Measurements from ENCODE around the gene AGAP1. TPM values are rescaled to one million over a fixed set of nuclear protein-coding genes. Genes with fewer than 3 reads are reported as not detected.

Gene AGAP1
- total RNA-seq, 2 experiments from 2014 or later, result 0.95 to 1.1 TPM

- Mint-ChIP-seq H3K4me1 (ENCODE audit: low read depth) (no peaks in the 10 kb centered on the region), H3K36me3 (ENCODE audit: low read depth) (no peaks in the 10 kb centered on the region), H3K9me3 (no peaks in the 10 kb centered on the region), H3K4me3 (no peak overlapping the region), H3K27ac (no peak overlapping the region), H3K27me3 (ENCODE audit: low read depth) (peaks cover 6% of the 10 kb centered on the region)
- CTCF ChIA-PET, result interaction anchor here (0.6 kb wide), 1 partner anchor 61 kb away, joined by 3 read pairs; no protein-coding TSS in a partner anchor
- intact Hi-C loops (cut with micrococcal nuclease), result no loop called here
- DNase-seq, result no peak
These were observed 191.3 kb downstream of the AGAP1 start for GRCh38 chr2:235685024-235685721.

GRCh38 chr2:235688511-235689426 is 194.9 kb downstream of the AGAP1 start:
- H3K9me3 Mint-ChIP-seq, result no peaks in the 10 kb centered on the region
- H3K4me1 Mint-ChIP-seq (ENCODE audit: low read depth), result no peaks in the 10 kb centered on the region
- peaks cover 7% of the 10 kb centered on the region for H3K27me3 Mint-ChIP-seq (ENCODE audit: low read depth)
- DNase-seq, result no peak
- H3K4me3 Mint-ChIP-seq, result no peak overlapping the region
- H3K27ac Mint-ChIP-seq, result no peak overlapping the region
- no peaks in the 10 kb centered on the region for H3K36me3 Mint-ChIP-seq (ENCODE audit: low read depth)
- CTCF ChIA-PET, result no interaction called here
- intact Hi-C loops (cut with micrococcal nuclease), result no loop called here

GRCh38 chr2:235689427-235689853 is 195.6 kb downstream of the AGAP1 start:
- H3K4me1 Mint-ChIP-seq (ENCODE audit: low read depth), result no peaks in the 10 kb centered on the region
- no peak for DNase-seq
- CTCF ChIA-PET, result no interaction called here
- no peaks in the 10 kb centered on the region for H3K9me3 Mint-ChIP-seq
- intact Hi-C loops (cut with micrococcal nuclease), result no loop called here
- H3K36me3 Mint-ChIP-seq (ENCODE audit: low read depth), result no peaks in the 10 kb centered on the region
- H3K4me3 Mint-ChIP-seq, result no peak overlapping the region
- no peak overlapping the region for H3K27ac Mint-ChIP-seq
- peaks cover 7% of the 10 kb centered on the region for H3K27me3 Mint-ChIP-seq (ENCODE audit: low read depth)

GRCh38 chr2:235690082-235690808 is 196.4 kb downstream of the AGAP1 start:
- DNase-seq, result no peak
- H3K9me3 Mint-ChIP-seq, result no peaks in the 10 kb centered on the region
- no peaks in the 10 kb centered on the region for H3K4me1 Mint-ChIP-seq (ENCODE audit: low read depth)
- H3K4me3 Mint-ChIP-seq, result no peak overlapping the region
- peaks cover 7% of the 10 kb centered on the region for H3K27me3 Mint-ChIP-seq (ENCODE audit: low read depth)
- no peak overlapping the region for H3K27ac Mint-ChIP-seq
- CTCF ChIA-PET, result no interaction called here
- H3K36me3 Mint-ChIP-seq (ENCODE audit: low read depth), result no peaks in the 10 kb centered on the region
- intact Hi-C loops (cut with micrococcal nuclease), result no loop called here

GRCh38 chr2:235690809-235691450 is 197.1 kb downstream of the AGAP1 start:
- peaks cover 7% of the 10 kb centered on the region for H3K27me3 Mint-ChIP-seq (ENCODE audit: low read depth)
- no peaks in the 10 kb centered on the region for H3K9me3 Mint-ChIP-seq
- DNase-seq, result no peak
- H3K4me3 Mint-ChIP-seq, result no peak overlapping the region
- CTCF ChIA-PET, result no interaction called here
- no peaks in the 10 kb centered on the region for H3K36me3 Mint-ChIP-seq (ENCODE audit: low read depth)
- no peak overlapping the region for H3K27ac Mint-ChIP-seq
- no peaks in the 10 kb centered on the region for H3K4me1 Mint-ChIP-seq (ENCODE audit: low read depth)
- intact Hi-C loops (cut with micrococcal nuclease), result no loop called here

- H3K4me3 Mint-ChIP-seq, result no peak overlapping the region
- no peaks in the 10 kb centered on the region for H3K4me1 Mint-ChIP-seq (ENCODE audit: low read depth)
- H3K36me3 Mint-ChIP-seq (ENCODE audit: low read depth), result no peaks in the 10 kb centered on the region
- CTCF ChIA-PET, result no interaction called here
- H3K27ac Mint-ChIP-seq, result no peak overlapping the region
- no peak for DNase-seq
- peaks cover 7% of the 10 kb centered on the region for H3K27me3 Mint-ChIP-seq (ENCODE audit: low read depth)
- no peaks in the 10 kb centered on the region for H3K9me3 Mint-ChIP-seq
- intact Hi-C loops (cut with micrococcal nuclease), result no loop called here
These were observed 198.2 kb downstream of the AGAP1 start for GRCh38 chr2:235692076-235692475.

GRCh38 chr2:235692671-235693171 is 198.9 kb downstream of the AGAP1 start:
- peaks cover 6% of the 10 kb centered on the region for H3K27me3 Mint-ChIP-seq (ENCODE audit: low read depth)
- H3K9me3 Mint-ChIP-seq, result no peaks in the 10 kb centered on the region
- H3K4me3 Mint-ChIP-seq, result no peak overlapping the region
- no peaks in the 10 kb centered on the region for H3K36me3 Mint-ChIP-seq (ENCODE audit: low read depth)
- CTCF ChIA-PET, result no interaction called here
- no peak overlapping the region for H3K27ac Mint-ChIP-seq
- intact Hi-C loops (cut with micrococcal nuclease), result no loop called here
- no peaks in the 10 kb centered on the region for H3K4me1 Mint-ChIP-seq (ENCODE audit: low read depth)
- no peak for DNase-seq

- DNase-seq, result no peak
- H3K4me3 Mint-ChIP-seq, result no peak overlapping the region
- no peaks in the 10 kb centered on the region for H3K36me3 Mint-ChIP-seq (ENCODE audit: low read depth)
- no peaks in the 10 kb centered on the region for H3K4me1 Mint-ChIP-seq (ENCODE audit: low read depth)
- peaks cover 3% of the 10 kb centered on the region for H3K27me3 Mint-ChIP-seq (ENCODE audit: low read depth)
- H3K27ac Mint-ChIP-seq, result no peak overlapping the region
- intact Hi-C loops (cut with micrococcal nuclease), result no loop called here
- H3K9me3 Mint-ChIP-seq, result no peaks in the 10 kb centered on the region
- CTCF ChIA-PET, result interaction anchor here (0.6 kb wide), 1 partner anchor 100 kb away, joined by 4 read pairs; no protein-coding TSS in a partner anchor
These were observed 199.4 kb downstream of the AGAP1 start for GRCh38 chr2:235693279-235693678.

GRCh38 chr2:235694721-235695601 is 201.1 kb downstream of the AGAP1 start:
- no peak overlapping the region for H3K4me3 Mint-ChIP-seq
- H3K27me3 Mint-ChIP-seq (ENCODE audit: low read depth), result peaks cover 3% of the 10 kb centered on the region
- H3K27ac Mint-ChIP-seq, result no peak overlapping the region
- no peaks in the 10 kb centered on the region for H3K36me3 Mint-ChIP-seq (ENCODE audit: low read depth)
- CTCF ChIA-PET, result interaction anchor here (0.5 to 1.0 kb wide), 3 partner anchors 28 to 51 kb away, joined by 3 to 4 read pairs (median 3); no protein-coding TSS in a partner anchor
- no peaks in the 10 kb centered on the region for H3K9me3 Mint-ChIP-seq
- intact Hi-C loops (cut with micrococcal nuclease), result no loop called here
- no peaks in the 10 kb centered on the region for H3K4me1 Mint-ChIP-seq (ENCODE audit: low read depth)
- DNase-seq, result no peak

- Mint-ChIP-seq H3K4me1 (ENCODE audit: low read depth) (no peaks in the 10 kb centered on the region), H3K4me3 (no peak overlapping the region), H3K27me3 (ENCODE audit: low read depth) (peaks cover 3% of the 10 kb centered on the region), H3K9me3 (no peaks in the 10 kb centered on the region), H3K36me3 (ENCODE audit: low read depth) (no peaks in the 10 kb centered on the region), H3K27ac (no peak overlapping the region)
- intact Hi-C loops (cut with micrococcal nuclease), result no loop called here
- DNase-seq, result no peak
- CTCF ChIA-PET, result interaction anchor here (0.6 kb wide), 1 partner anchor 27 kb away, joined by 3 read pairs; no protein-coding TSS in a partner anchor
These were observed 201.7 kb downstream of the AGAP1 start for GRCh38 chr2:235695602-235695895.

GRCh38 chr2:235697041-235697440 is 203.2 kb downstream of the AGAP1 start:
- peaks cover 2% of the 10 kb centered on the region for H3K27me3 Mint-ChIP-seq (ENCODE audit: low read depth)
- H3K4me1 Mint-ChIP-seq (ENCODE audit: low read depth), result no peaks in the 10 kb centered on the region
- intact Hi-C loops (cut with micrococcal nuclease), result no loop called here
- CTCF ChIA-PET, result no interaction called here
- no peak overlapping the region for H3K27ac Mint-ChIP-seq
- no peaks in the 10 kb centered on the region for H3K9me3 Mint-ChIP-seq
- no peak overlapping the region for H3K4me3 Mint-ChIP-seq
- H3K36me3 Mint-ChIP-seq (ENCODE audit: low read depth), result no peaks in the 10 kb centered on the region
- no peak for DNase-seq

Data from activated naive CD4-positive, alpha-beta T cell treated with anti-CD3 and anti-CD28 coated beads for 36 hours (primary cell).